HepG2 (cell line): ENCODE results near the gene UBASH3A. TPM values are rescaled to one million over a fixed set of nuclear protein-coding genes. Genes with fewer than 3 reads are reported as not detected.
A peak's percentile ranks its signal among the peaks of the same experiment; 100 is the strongest.

ENCODE experiments used
- ATAC-seq: fragments of 200-7000 bp; cut with Tn5 transposase; 3 replicates; pipeline ENCODE4 v1.9.1; 2020; ENCODE audit warnings: mild to moderate bottlenecking, moderate library complexity
- BruUV-seq: library from RNA; stranded (reverse); fragments of 400-500 nt; replicated peaks from 2 replicates; lab custom pipeline; 2021; lab: Mats Ljungman, UMichigan
- CTCF ChIA-PET: fragments of 300-600 bp; formaldehyde crosslinking; extraction: SDS; loops from one replicate; lab custom pipeline; 2021; ENCODE audit warnings: low total read pairs, inconsistent platforms, low intra/inter-chr PET ratio; lab: Yijun Ruan, JAX
- POLR2A ChIA-PET: fragments of 350-600 bp; sonication (Branson Sonifier 250); formaldehyde crosslinking; loops from one replicate; lab custom pipeline; 2020; ENCODE audit warnings: antibody characterized with exemption, inconsistent platforms; lab: Yijun Ruan, JAX
- DNase-seq: peaks from one replicate; pipeline ENCODE4 v3.0.0-alpha.2; 2015; ENCODE audit warnings: low spot score
- FAIRE-seq: peaks from 3 replicates; lab custom pipeline; 2011; peaks lifted over from hg19 to GRCh38; lab: Jason Lieb, UNC
- H2AFZ ChIP-seq: one replicate; pipeline ENCODE4 v1.6.1; 2011; ENCODE audit warnings: low read length, inconsistent platforms
- H3K27ac ChIP-seq: fragments of 300-600 bp; 3 replicates; pipeline ENCODE4 v1.8.0; 2011; ENCODE audit warnings: mixed run types, mild to moderate bottlenecking, mixed read lengths, low read length, inconsistent platforms; ENCODE audit not compliant: insufficient read depth; ENCODE audit errors: extremely low read length
- H3K27me3 ChIP-seq, 2 experiments: fragments of 200-600 bp in 1 of 2; 2 replicates in 1 of 2; 3 replicates in 1 of 2; pipeline versions ENCODE4 v1.6.0 to v1.8.0; 2011; ENCODE audit warnings: low read length in 2 of 2, mild to moderate bottlenecking in 2 of 2, moderate library complexity in 2 of 2, inconsistent platforms in 1 of 2; ENCODE audit not compliant: insufficient read depth in 2 of 2, control insufficient read depth in 1 of 2
- H3K36me3 ChIP-seq, 2 experiments: fragments of 200-600 bp in 1 of 2; replicated peaks in 1 of 2; 2 replicates in 1 of 2; 3 replicates in 1 of 2; pipeline versions ENCODE4 v1.5.1 to v1.8.0; 2011; ENCODE audit warnings: low read length in 2 of 2, inconsistent platforms in 1 of 2; ENCODE audit not compliant: insufficient read depth in 2 of 2, control insufficient read depth in 1 of 2
- H3K4me1 ChIP-seq: 2 replicates; pipeline ENCODE4 v1.5.1; 2012; ENCODE audit warnings: low read length, inconsistent platforms; ENCODE audit not compliant: insufficient read depth
- H3K4me2 ChIP-seq: 2 replicates; pipeline ENCODE4 v1.6.0; 2011; ENCODE audit warnings: low read depth, low read length, inconsistent platforms
- H3K4me3 ChIP-seq, 3 experiments: fragments of 200-600 bp in 1 of 3; sonication (generic), shearing (Covaris generic) in 1 of 3; replicated peaks in 1 of 3; 2 replicates each; pipeline ENCODE4 v1.5.1; 2011 to 2016; ENCODE audit warnings: low read length in 3 of 3, inconsistent platforms in 2 of 3, low read depth in 2 of 3, mild to moderate bottlenecking in 2 of 3, control low read depth in 1 of 3, mixed read lengths in 1 of 3; ENCODE audit not compliant: insufficient read depth in 1 of 3
- H3K79me2 ChIP-seq: one replicate; pipeline ENCODE4 v1.6.1; 2011; ENCODE audit warnings: low read length, inconsistent platforms; ENCODE audit not compliant: insufficient read depth
- H3K9ac ChIP-seq: 2 replicates; pipeline ENCODE4 v1.6.0; 2011; ENCODE audit warnings: mild to moderate bottlenecking, low read depth, low read length, inconsistent platforms; ENCODE audit not compliant: insufficient read depth
- H3K9me3 ChIP-seq: 2 replicates; pipeline ENCODE4 v1.5.1; 2012; ENCODE audit warnings: mild to moderate bottlenecking, low read length
- H4K20me1 ChIP-seq: 2 replicates; pipeline ENCODE4 v1.6.0; 2011; ENCODE audit warnings: inconsistent platforms, mild to moderate bottlenecking, low read length, moderate library complexity; ENCODE audit not compliant: insufficient read depth
- BRD4 ChIP-seq: sonication (generic); formaldehyde crosslinking; IDR thresholded peaks from 2 replicates; pipeline ENCODE4 v1.4.0; 2020; ENCODE audit warnings: missing genetic modification reagents
- ELF3 ChIP-seq: IDR thresholded peaks from 2 replicates; pipeline ENCODE4 v1.6.1; 2016; ENCODE audit warnings: missing genetic modification reagents, missing compliant biosample characterization
- ETV5 ChIP-seq: IDR thresholded peaks from 2 replicates; pipeline ENCODE4 v1.6.1; 2018; ENCODE audit warnings: missing biosample characterization, missing genetic modification reagents, inconsistent platforms, borderline replicate concordance
- EZH2 ChIP-seq: conservative IDR thresholded peaks from 2 replicates; pipeline ENCODE4 v1.6.1; 2012; ENCODE audit warnings: mild to moderate bottlenecking, low read depth, low read length, moderate library complexity
- FOXA1 ChIP-seq, 2 experiments: fragments of 450-650 bp in 1 of 2; sonication (generic) in 1 of 2; formaldehyde crosslinking in 1 of 2; IDR thresholded peaks; 2 replicates each; pipeline versions ENCODE4 v1.4.0 to v1.6.1; 2016 to 2020; ENCODE audit warnings: missing genetic modification reagents in 1 of 2
- HMG20B ChIP-seq: conservative IDR thresholded peaks from 2 replicates; pipeline ENCODE4 v1.6.1; 2016; ENCODE audit warnings: missing genetic modification reagents, missing compliant biosample characterization
- IRF2 ChIP-seq: IDR thresholded peaks from 2 replicates; pipeline ENCODE4 v1.6.1; 2018; ENCODE audit warnings: missing genetic modification reagents, missing compliant biosample characterization
- KMT2A ChIP-seq: sonication (generic); formaldehyde crosslinking; IDR thresholded peaks from 2 replicates; pipeline ENCODE4 v1.4.0; 2020; ENCODE audit warnings: missing genetic modification reagents
- NCOA2 ChIP-seq: sonication (generic); formaldehyde crosslinking; IDR thresholded peaks from 2 replicates; pipeline ENCODE4 v1.8.0; 2022; ENCODE audit warnings: inconsistent platforms
- NCOA5 ChIP-seq: sonication (generic); formaldehyde crosslinking; IDR thresholded peaks from 2 replicates; pipeline ENCODE4 v1.4.0; 2020; ENCODE audit warnings: missing genetic modification reagents
- PHF21A ChIP-seq: sonication (generic); formaldehyde crosslinking; IDR thresholded peaks from 2 replicates; pipeline ENCODE4 v1.5.0; 2020; ENCODE audit warnings: mild to moderate bottlenecking, missing genetic modification reagents
- RXRB ChIP-seq: IDR thresholded peaks from 2 replicates; pipeline ENCODE4 v1.6.1; 2016; ENCODE audit warnings: borderline replicate concordance, missing genetic modification reagents, missing compliant biosample characterization
- SP1 ChIP-seq, 2 experiments: fragments of 450-650 bp in 1 of 2; sonication (generic) in 1 of 2; formaldehyde crosslinking in 1 of 2; IDR thresholded peaks; 2 replicates each; pipeline versions ENCODE4 v1.4.0 to v1.6.1; 2016 to 2020; ENCODE audit warnings: missing genetic modification reagents in 1 of 2
- U2AF1 ChIP-seq: fragments of 200-400 bp; formaldehyde crosslinking; optimal IDR thresholded peaks from 2 replicates; pipeline ENCODE3; 2017; ENCODE audit warnings: mild to moderate bottlenecking, low read depth, low read length
- ZFP36 ChIP-seq: fragments of 150-350 bp; IDR thresholded peaks from 2 replicates; pipeline ENCODE4 v1.6.1; 2018; ENCODE audit warnings: borderline replicate concordance, low read length, low read depth; ENCODE audit not compliant: partially characterized antibody
- ZNF256 ChIP-seq: sonication (generic); formaldehyde crosslinking; conservative IDR thresholded peaks from 2 replicates; pipeline ENCODE4 v1.4.0; 2020; ENCODE audit warnings: missing genetic modification reagents
- ZNF484 ChIP-seq: sonication (generic); formaldehyde crosslinking; IDR thresholded peaks from 2 replicates; pipeline ENCODE4 v1.5.1; 2020; ENCODE audit warnings: mild to moderate bottlenecking, low read depth, missing genetic modification reagents, borderline replicate concordance
- ZNF782 ChIP-seq: sonication (generic); formaldehyde crosslinking; IDR thresholded peaks from 2 replicates; pipeline ENCODE4 v1.4.0; 2020; ENCODE audit warnings: missing genetic modification reagents, mild to moderate bottlenecking, borderline replicate concordance
- WGBS: methylation state at CpG from one replicate; pipeline ENCODE4 v1.1.6; 2017; ENCODE audit warnings: low lambda C conversion rate; 5-methylcytosine and 5-hydroxymethylcytosine counted together
- in situ Hi-C: cut with HindIII; loops from 2 replicates; pipeline ENCODE4 v1.10.0; 2017; ENCODE audit warnings: low pct_unique_long_range_greater_than_20kb; ENCODE audit not compliant: extremely low pct_ligation_motif_present
- intact Hi-C: fragments of 100-400 bp; cut with micrococcal nuclease; formaldehyde crosslinking; loops from one replicate; pipeline ENCODE4 v1.10.0; 2022; ENCODE audit not compliant: unreplicated experiment
- polyA plus RNA-seq, 8 experiments: library from polyadenylated mRNA; depleted of rRNA in 3 of 8; stranded (reverse) in 7 of 8; unstranded in 1 of 8; fragments of >200 nt; fragmentation: Illumina TruSeq in 4 of 8; extraction: Trizol in 4 of 8; gene quantifications; 2 replicates each; pipeline versions ENCODE4 v1.2.1 to v1.2.3, GENCODE V29; 2011 to 2016; ENCODE audit warnings: low read depth in 4 of 8, missing spikeins in 1 of 8, mixed read lengths in 1 of 8; ENCODE audit not compliant: insufficient read depth in 1 of 8
- total RNA-seq, 5 experiments: library from RNA; depleted of rRNA; stranded (reverse); fragments of >200 nt; fragmentation: Illumina TruSeq; extraction: Trizol; gene quantifications; 2 replicates each; pipeline ENCODE4 v1.2.3, GENCODE V29; 2016; ENCODE audit warnings: low read depth in 1 of 5
- TF ChIP-seq, protein P1 (sequence below): sonication (generic); formaldehyde crosslinking; conservative IDR thresholded peaks from 2 replicates; pipeline ENCODE4 v1.8.0; 2022; ENCODE audit warnings: low read depth, missing genetic modification reagents
- TF ChIP-seq, protein P2 (sequence below): sonication (generic); formaldehyde crosslinking; IDR thresholded peaks from 2 replicates; pipeline ENCODE4 v1.8.0; 2022; ENCODE audit warnings: missing genetic modification reagents, mild to moderate bottlenecking, borderline replicate concordance

Gene UBASH3A
- total and polyA plus RNA-seq, 2 of the 13 experiments (the other 11 are each of a cell fraction or from before 2014, with no cell fraction given): not detected

- Histone ChIP-seq H3K36me3 (no peaks in the 10 kb centered on the region), H3K4me3 (peak within 1 kb of the TSS in 1 of 3 experiments; percentile 8; a peak in 1 of 6 replicates), H3K27ac (no peak within 1 kb of the TSS), H3K9ac (no peak within 1 kb of the TSS), H3K27me3 (peaks cover 1 to 17% of the 10 kb centered on the region in 2 experiments; a peak in 2 of 5 replicates), H2AFZ (no peak within 1 kb of the TSS), H3K4me2 (peak within 1 kb of the TSS; percentile 58), H3K4me1 (peaks cover 40% of the 10 kb centered on the region), H3K79me2 (no peaks in the 10 kb centered on the region), H3K9me3 (no peaks in the 10 kb centered on the region), H4K20me1 (no peaks in the 10 kb centered on the region)
- peak; percentile 74 for ATAC-seq
- ChIA-PET POLR2A (interaction anchor here (1.4 to 1.8 kb wide), 4 partner anchors 15 to 23 kb away, joined by 3 to 10 read pairs (median 6); no protein-coding TSS in a partner anchor), CTCF (no interaction called here)
- no peak for FAIRE-seq
- DNase-seq: peak; percentile 71
- 6% methylated on average over 18 of the region's 19 CpGs for WGBS
- in situ Hi-C loops: no loop called here
- no TSS peak for BruUV-seq
- intact Hi-C loops: no loop called here
- TF ChIP-seq ZFP36: no peak
- TF ChIP-seq HMG20B (CRISPR knock-in tag): 0 out of 2 replicates have a peak, but pooled peaks have one; percentile 29
- TF ChIP-seq PHF21A (CRISPR knock-in tag): 0 out of 2 replicates have a peak, but pooled peaks have one; percentile 27
- TF ChIP-seq, protein P1, sequence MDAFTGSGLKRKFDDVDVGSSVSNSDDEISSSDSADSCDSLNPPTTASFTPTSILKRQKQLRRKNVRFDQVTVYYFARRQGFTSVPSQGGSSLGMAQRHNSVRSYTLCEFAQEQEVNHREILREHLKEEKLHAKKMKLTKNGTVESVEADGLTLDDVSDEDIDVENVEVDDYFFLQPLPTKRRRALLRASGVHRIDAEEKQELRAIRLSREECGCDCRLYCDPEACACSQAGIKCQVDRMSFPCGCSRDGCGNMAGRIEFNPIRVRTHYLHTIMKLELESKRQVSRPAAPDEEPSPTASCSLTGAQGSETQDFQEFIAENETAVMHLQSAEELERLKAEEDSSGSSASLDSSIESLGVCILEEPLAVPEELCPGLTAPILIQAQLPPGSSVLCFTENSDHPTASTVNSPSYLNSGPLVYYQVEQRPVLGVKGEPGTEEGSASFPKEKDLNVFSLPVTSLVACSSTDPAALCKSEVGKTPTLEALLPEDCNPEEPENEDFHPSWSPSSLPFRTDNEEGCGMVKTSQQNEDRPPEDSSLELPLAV: no peak
- TF ChIP-seq ZNF256 (CRISPR knock-in tag): no peak
- TF ChIP-seq NCOA2 (CRISPR knock-in tag): 0 out of 2 replicates have a peak, but pooled peaks have one; percentile 19
- TF ChIP-seq EZH2: no peak
- TF ChIP-seq IRF2 (CRISPR knock-in tag): no peak
- TF ChIP-seq, protein P2, sequence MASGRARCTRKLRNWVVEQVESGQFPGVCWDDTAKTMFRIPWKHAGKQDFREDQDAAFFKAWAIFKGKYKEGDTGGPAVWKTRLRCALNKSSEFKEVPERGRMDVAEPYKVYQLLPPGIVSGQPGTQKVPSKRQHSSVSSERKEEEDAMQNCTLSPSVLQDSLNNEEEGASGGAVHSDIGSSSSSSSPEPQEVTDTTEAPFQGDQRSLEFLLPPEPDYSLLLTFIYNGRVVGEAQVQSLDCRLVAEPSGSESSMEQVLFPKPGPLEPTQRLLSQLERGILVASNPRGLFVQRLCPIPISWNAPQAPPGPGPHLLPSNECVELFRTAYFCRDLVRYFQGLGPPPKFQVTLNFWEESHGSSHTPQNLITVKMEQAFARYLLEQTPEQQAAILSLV (CRISPR knock-in tag): no peak
- TF ChIP-seq NCOA5 (CRISPR knock-in tag): no peak
- TF ChIP-seq FOXA1 (IDR thresholded peaks at IDR 0.05): no peak
- TF ChIP-seq FOXA1 (CRISPR knock-in tag; IDR thresholded peaks at IDR 0.05): peak; percentile 75
- TF ChIP-seq ETV5 (CRISPR knock-in tag): peak; percentile 82; the same call in 1 of the 2 replicates
- TF ChIP-seq ZNF782 (CRISPR knock-in tag): no peak
- no peak for TF ChIP-seq KMT2A (CRISPR knock-in tag)
- peak; percentile 36; the same call in 1 of the 2 replicates for TF ChIP-seq ELF3
- 0 out of 2 replicates have a peak, but pooled peaks have one; percentile 26 for TF ChIP-seq RXRB (CRISPR knock-in tag)
- no peak for TF ChIP-seq SP1 (IDR thresholded peaks at IDR 0.05)
- no peak for TF ChIP-seq SP1 (CRISPR knock-in tag; IDR thresholded peaks at IDR 0.05)
- no peak for TF ChIP-seq BRD4 (CRISPR knock-in tag)
- TF ChIP-seq ZNF484 (CRISPR knock-in tag): no peak
- TF ChIP-seq U2AF1: no peak
Measured at GRCh38 chr21:42366292-42367010, 37.3 kb upstream of the UBASH3A start, which contains the start of gene TFF1. Gene TFF1, minus strand, starts transcription at chr21:42366535. Its CDS starts 40 bp downstream, at chr21:42366495.
